ENCODE results near the gene LRFN4. TPM values are rescaled to one million over a fixed set of nuclear protein-coding genes. Genes with fewer than 3 reads are reported as not detected.

Gene LRFN4
- total RNA-seq, 6 experiments from 2014 or later: 30.3 to 43.4 (median 34.6) TPM

DNA sequence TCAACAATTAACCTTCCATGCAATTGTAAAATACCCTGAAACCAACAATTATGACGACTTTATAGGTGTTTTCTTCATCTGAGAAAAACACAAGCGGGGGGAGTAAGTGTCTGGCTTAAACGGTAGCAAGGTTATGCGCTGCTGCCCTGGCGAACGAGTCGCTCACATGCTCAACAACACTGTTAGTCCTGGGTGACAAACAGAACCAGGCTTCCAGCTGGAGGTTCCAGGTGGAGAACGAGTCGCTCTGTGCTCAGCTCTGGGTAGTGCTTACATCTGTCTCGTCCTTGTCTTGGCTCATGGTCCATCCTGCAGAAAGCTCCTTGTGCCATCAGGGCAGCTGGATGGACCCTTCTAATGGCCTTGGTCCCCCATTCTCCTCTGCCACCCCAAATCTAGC, 53.2 kb downstream of the LRFN4 start:
- no peak overlapping the region for H3K27ac Mint-ChIP-seq
- no peaks in the 10 kb centered on the region for H3K9me3 Mint-ChIP-seq
- peaks cover 2% of the 10 kb centered on the region; the same call in 1 of the 2 replicates for H3K27me3 Mint-ChIP-seq (ENCODE audit: insufficient read depth)
- TF ChIP-seq, protein P1, sequence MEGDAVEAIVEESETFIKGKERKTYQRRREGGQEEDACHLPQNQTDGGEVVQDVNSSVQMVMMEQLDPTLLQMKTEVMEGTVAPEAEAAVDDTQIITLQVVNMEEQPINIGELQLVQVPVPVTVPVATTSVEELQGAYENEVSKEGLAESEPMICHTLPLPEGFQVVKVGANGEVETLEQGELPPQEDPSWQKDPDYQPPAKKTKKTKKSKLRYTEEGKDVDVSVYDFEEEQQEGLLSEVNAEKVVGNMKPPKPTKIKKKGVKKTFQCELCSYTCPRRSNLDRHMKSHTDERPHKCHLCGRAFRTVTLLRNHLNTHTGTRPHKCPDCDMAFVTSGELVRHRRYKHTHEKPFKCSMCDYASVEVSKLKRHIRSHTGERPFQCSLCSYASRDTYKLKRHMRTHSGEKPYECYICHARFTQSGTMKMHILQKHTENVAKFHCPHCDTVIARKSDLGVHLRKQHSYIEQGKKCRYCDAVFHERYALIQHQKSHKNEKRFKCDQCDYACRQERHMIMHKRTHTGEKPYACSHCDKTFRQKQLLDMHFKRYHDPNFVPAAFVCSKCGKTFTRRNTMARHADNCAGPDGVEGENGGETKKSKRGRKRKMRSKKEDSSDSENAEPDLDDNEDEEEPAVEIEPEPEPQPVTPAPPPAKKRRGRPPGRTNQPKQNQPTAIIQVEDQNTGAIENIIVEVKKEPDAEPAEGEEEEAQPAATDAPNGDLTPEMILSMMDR (IDR thresholded peaks at IDR 0.05): no peak
- peaks cover 18% of the 10 kb centered on the region for H3K4me1 Mint-ChIP-seq (ENCODE audit: low read depth)
- no peak overlapping the region for H3K4me3 Mint-ChIP-seq
- no peak for DNase-seq
- H3K36me3 Mint-ChIP-seq (ENCODE audit: low read depth): no peaks in the 10 kb centered on the region

Other genes with a start within 250 kb of the LRFN4 start
- gene RBM14, start 240.4 kb upstream of the LRFN4 start, total RNA-seq (2021; fragmentation: NEBNext Ultra II Directional; extraction: Animal tissue kit (Norgen Biotek cat#: 25700)): 10 to 100 TPM; 54.1 to 71.5 (median 64.9) TPM
- 100 to 1,000 TPM; 130 to 147 (median 134) TPM for gene RBM4, start 218.4 kb upstream of the LRFN4 start, total RNA-seq (2021; fragmentation: NEBNext Ultra II Directional; extraction: Animal tissue kit (Norgen Biotek cat#: 25700))
- gene RBM4B, start 179.2 kb upstream of the LRFN4 start, total RNA-seq (2021; fragmentation: NEBNext Ultra II Directional; extraction: Animal tissue kit (Norgen Biotek cat#: 25700)): 10 to 100 TPM; 17.0 to 21.1 (median 18.2) TPM
- gene SPTBN2, start 127.8 kb upstream of the LRFN4 start, total RNA-seq (2021; fragmentation: NEBNext Ultra II Directional; extraction: Animal tissue kit (Norgen Biotek cat#: 25700)): under 1 TPM in 5 of 6 experiments, not detected in 1; 0.13 to 0.94 (median 0.33) TPM
- 10 to 100 TPM; 13.7 to 18.5 (median 16.3) TPM for gene RCE1, start 13.6 kb upstream of the LRFN4 start, total RNA-seq (2021; fragmentation: NEBNext Ultra II Directional; extraction: Animal tissue kit (Norgen Biotek cat#: 25700))
- gene PC, start 101.3 kb downstream of the LRFN4 start, total RNA-seq (2021; fragmentation: NEBNext Ultra II Directional; extraction: Animal tissue kit (Norgen Biotek cat#: 25700)): 10 to 100 TPM; 13.2 to 21.8 (median 19.3) TPM
- not detected for gene C11orf86, start 118.2 kb downstream of the LRFN4 start, total RNA-seq (2021; fragmentation: NEBNext Ultra II Directional; extraction: Animal tissue kit (Norgen Biotek cat#: 25700))
- not detected for gene SYT12, start 166.1 kb downstream of the LRFN4 start, total RNA-seq (2021; fragmentation: NEBNext Ultra II Directional; extraction: Animal tissue kit (Norgen Biotek cat#: 25700))
- gene RHOD, start 199.8 kb downstream of the LRFN4 start, total RNA-seq (2021; fragmentation: NEBNext Ultra II Directional; extraction: Animal tissue kit (Norgen Biotek cat#: 25700)): 10 to 100 TPM in 2 of 6 experiments, 1 to 10 TPM in 4; 5.2 to 17.8 (median 6.1) TPM